GM21786 (cell line): Measurements from ENCODE around the gene SGPL1.
"Not testable (repeated sequence)": the region's sequence is repeated elsewhere in the genome, so short reads cannot be mapped to it uniquely, and the experiment has no call there.

ENCODE experiments used
- ATAC-seq: cut with Tn5 transposase; IDR thresholded peaks from one replicate; pipeline ENCODE4 v1.9.1; 2021; ENCODE audit not compliant: unreplicated experiment

Gene SGPL1

GRCh38 chr10:70840836-70841235 lies 25.1 kb downstream of the SGPL1 start:
- no peak for ATAC-seq

- ATAC-seq, result no peak
These were observed 27.6 kb downstream of the SGPL1 start for GRCh38 chr10:70843333-70843732.

- ATAC-seq, result no peak
These were observed 28.2 kb downstream of the SGPL1 start for GRCh38 chr10:70843776-70844489.

- no peak for ATAC-seq
These were observed 29.5 kb downstream of the SGPL1 start for GRCh38 chr10:70845256-70845655.

GRCh38 chr10:70845816-70846215 lies 30.1 kb downstream of the SGPL1 start:
- ATAC-seq, result no peak

GRCh38 chr10:70846795-70847194 lies 31.0 kb downstream of the SGPL1 start:
- no peak for ATAC-seq

- no peak for ATAC-seq
These were observed 32.1 kb downstream of the SGPL1 start for GRCh38 chr10:70847659-70848360.

- no peak for ATAC-seq
These were observed 33.9 kb downstream of the SGPL1 start for GRCh38 chr10:70849582-70850016.

GRCh38 chr10:70850097-70850496 lies 34.3 kb downstream of the SGPL1 start:
- ATAC-seq, result no peak

- ATAC-seq, result no peak
These were observed 36.1 kb downstream of the SGPL1 start for GRCh38 chr10:70851597-70852475.

- no peak for ATAC-seq
These were observed 37.3 kb downstream of the SGPL1 start for GRCh38 chr10:70853038-70853437.

GRCh38 chr10:70853457-70853856 lies 37.7 kb downstream of the SGPL1 start:
- no peak for ATAC-seq

GRCh38 chr10:70856454-70856853 lies 40.7 kb downstream of the SGPL1 start:
- ATAC-seq, result no peak

GRCh38 chr10:70858759-70859158 lies 43.0 kb downstream of the SGPL1 start:
- ATAC-seq, result no peak

GRCh38 chr10:70861495-70862197 lies 45.9 kb downstream of the SGPL1 start:
- not testable (repeated sequence) for ATAC-seq

- ATAC-seq, result no peak
These were observed 47.9 kb downstream of the SGPL1 start for GRCh38 chr10:70863470-70864160.

GRCh38 chr10:70864935-70865334 lies 49.2 kb downstream of the SGPL1 start:
- ATAC-seq, result no peak

GRCh38 chr10:70866424-70866823 lies 50.7 kb downstream of the SGPL1 start:
- no peak for ATAC-seq

GRCh38 chr10:70872291-70872690 lies 56.5 kb downstream of the SGPL1 start:
- ATAC-seq, result no peak

- ATAC-seq, result no peak
These were observed 58.3 kb downstream of the SGPL1 start for GRCh38 chr10:70874061-70874460.
